Activated CD4-positive, CD25-positive, alpha-beta regulatory T cell (primary cell): ENCODE data around the gene CGNL1.

Experiments
- DNase-seq, 4 experiments: peaks; one replicate each; lab custom pipeline; 2025; lab: John Stamatoyannopoulos, UW

Gene CGNL1

GRCh38 chr15:57551715-57552677, 175.7 kb downstream of the CGNL1 start:
- no peak for DNase-seq

DNA sequence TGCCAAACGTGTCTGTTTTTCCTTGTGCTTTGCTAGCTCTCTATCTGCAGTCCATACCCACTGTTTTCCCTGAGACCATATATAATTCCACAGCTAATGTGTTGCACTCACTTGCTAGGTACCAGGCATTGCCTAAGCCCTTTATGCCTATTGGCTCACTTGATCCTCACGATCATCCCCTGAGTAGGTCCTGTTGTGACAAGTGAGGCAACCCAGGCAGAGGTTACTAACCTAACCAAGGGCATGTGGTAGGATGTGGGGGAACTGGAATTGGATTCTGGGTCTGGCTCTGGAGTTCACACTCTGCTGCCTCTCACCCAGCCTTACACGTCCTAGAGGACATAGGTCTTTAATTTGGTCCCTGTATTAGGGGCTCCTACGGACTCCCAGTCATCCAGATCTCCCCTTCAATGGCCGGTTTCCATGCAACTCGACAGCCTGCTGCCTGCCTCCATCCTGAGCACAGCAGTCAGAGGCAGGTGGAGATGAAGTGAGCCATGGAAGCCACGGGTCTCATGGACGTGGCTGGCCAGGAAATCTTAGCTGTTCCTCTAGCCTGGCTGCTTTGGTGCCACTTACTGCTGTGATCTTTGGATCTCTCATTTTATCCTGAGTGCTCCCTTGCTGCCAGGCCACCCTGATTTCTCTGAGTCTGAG, 176.5 kb downstream of the CGNL1 start:
- DNase-seq: no peak

DNA sequence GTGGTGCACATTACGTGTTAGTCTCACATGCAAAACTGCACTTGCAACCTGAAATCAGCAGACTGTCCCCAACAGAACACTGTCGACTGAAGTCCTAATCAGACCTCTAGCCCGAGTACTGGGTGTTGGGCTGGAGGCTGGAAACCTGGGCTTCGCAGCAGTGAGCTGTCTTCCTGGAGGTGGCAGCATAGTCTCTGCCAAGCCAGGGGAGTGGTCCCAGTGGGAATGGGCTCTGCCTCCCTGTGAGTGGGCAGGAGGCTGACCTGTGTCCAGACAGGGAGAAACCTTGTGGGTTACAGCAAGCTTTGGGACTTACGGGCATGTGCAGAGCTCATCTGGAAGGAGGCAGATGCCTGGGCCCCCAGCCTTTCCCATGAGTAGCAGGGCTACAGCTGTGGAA, 177.2 kb downstream of the CGNL1 start:
- DNase-seq: no peak

- no peak for DNase-seq
These were observed 177.9 kb downstream of the CGNL1 start for GRCh38 chr15:57554063-57554811.

- DNase-seq: no peak
These were observed 178.5 kb downstream of the CGNL1 start for GRCh38 chr15:57554812-57555179.

- no peak for DNase-seq
These were observed 179.0 kb downstream of the CGNL1 start for GRCh38 chr15:57555270-57555669.

GRCh38 chr15:57556040-57556439, 179.7 kb downstream of the CGNL1 start:
- no peak for DNase-seq

DNA sequence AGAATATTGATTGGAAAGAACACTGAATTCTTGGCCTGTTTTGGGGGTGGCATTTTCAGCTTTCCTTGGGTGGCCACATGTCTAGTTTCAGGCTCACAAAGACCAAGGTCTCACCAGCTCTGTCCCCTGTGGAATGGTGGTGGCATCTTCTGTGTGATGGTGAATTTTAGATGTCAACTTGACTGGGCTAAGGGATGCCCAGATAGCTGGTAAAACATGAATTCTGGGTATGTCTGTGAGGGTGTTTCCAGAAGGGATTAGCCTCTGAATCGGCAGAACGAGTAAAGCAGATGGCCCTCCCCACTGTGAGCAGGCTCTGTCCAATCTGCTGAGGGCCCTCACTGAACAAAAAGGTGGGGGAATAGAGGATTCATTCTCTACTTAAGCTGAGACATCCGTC, 181.0 kb downstream of the CGNL1 start:
- DNase-seq: no peak

DNA sequence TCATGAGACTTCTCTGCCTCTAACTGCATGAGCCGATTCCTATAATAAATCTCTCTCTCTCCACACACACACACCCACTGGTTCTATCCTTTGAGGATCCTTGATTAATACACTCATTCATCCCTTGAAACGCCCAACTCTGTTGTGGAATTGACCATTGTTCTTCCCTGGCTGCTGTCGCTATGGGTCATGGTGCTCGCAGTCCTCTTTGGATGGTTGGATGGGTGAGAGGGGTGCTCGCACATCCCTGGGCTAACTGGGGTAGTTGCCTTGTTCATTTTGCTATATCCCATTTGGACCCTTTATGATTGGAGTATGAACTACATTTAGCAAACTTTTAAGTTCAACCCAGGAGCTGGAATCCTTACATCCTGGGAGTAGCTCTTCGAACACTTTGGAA, 181.5 kb downstream of the CGNL1 start:
- no peak for DNase-seq

- DNase-seq: peak; percentile 17 to 73 (median 52)
These were observed 183.6 kb downstream of the CGNL1 start for GRCh38 chr15:57559875-57560274.

DNA sequence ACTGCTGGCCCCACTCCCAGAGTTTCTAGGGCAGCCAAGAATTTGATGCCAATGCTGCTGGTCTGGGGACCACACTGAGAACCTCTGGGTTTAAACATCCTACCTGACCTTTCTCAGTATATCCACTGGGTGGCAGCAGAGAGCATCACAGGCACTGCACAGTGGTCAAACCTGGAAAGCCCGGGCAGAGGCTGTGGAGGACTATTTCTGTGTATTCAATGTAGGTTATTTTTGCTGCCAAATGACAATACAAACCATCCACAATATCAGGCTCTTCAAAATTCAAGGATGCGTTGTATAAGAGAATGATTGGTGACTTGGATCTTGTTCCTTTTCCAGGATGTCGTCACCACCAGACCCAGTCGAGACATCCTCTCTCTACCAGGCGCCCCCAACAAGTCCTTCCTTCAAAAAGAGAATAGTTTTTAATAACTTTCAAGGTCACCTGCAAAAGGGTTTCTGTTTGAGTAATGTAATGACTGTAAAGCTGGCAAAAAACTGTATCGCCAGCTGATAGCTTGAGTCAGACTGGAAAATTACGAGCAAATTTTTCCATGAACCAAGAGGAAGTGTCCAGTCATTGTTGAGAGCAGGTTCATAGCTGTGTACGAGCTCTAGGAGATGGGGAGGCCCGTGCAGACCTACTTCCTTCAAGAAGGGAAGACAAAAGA, 184.9 kb downstream of the CGNL1 start:
- DNase-seq: peak; percentile 23 to 42 (median 30)

DNA sequence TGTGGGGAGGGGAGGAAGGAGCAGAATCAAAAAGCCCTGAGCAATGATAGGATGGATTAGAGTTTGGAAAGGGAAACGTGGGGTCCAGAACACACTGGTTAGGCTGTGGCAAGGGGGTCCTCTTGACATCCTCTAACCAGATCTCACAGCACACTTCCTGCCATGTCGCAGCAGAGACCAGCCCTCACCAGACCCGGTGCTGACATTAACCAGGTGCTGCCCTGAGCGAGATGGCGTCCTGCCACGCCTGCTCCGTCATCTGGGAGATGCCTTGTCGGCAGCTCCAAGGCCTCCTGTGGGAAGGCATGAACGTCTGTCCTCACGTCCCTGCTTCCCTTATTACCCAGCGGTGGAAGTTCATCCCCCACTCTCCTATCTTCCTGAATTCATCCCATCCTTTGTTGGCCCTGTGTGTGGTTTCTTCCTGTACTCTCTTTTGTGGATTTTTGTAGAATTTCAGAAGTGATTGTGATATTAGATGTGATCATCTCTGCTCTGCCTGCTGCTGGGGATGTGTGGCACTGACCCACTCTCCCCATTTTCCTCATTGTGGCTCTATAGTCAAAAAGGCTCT, 186.0 kb downstream of the CGNL1 start:
- DNase-seq: no peak

- no peak for DNase-seq
These were observed 187.1 kb downstream of the CGNL1 start for GRCh38 chr15:57563416-57563815.

DNA sequence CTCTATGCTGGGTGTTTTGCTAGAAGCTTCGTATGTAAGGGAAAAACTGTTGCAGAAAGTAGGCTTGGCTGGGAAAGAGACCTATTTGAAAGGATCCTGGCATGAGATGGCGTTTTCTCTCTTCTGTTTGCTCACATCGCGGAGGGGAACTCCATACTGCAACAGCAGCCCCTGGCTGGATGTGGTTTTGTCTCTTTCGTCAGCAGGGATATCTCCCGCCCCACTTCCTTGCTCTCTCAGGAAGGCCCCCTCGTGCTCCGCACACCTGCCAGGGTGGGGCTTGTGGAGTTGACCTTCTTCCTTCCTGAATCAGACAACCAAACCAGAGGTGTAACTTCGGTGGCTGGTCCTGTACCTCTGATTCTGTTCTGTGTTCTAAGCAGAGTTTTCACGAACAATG, 189.0 kb downstream of the CGNL1 start:
- no peak for DNase-seq

DNA sequence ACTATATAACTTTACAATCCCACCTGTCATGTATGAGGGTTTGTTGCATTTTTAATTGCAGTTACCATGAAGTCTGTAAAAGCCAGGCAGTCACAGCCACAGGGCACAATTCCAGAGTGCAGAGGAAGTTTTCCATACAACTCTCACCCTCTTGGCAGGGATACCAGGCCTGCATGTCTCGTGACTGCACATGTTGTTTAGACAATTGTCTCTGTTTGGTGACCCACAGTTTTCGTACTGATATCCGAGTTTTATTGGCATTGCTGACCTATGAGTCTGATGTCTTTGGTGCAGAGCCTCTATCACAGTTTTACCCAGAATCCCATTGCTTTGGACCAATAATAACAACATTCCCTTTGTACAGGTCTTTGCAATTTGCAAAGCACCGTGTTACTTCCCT, 190.5 kb downstream of the CGNL1 start:
- no peak for DNase-seq

GRCh38 chr15:57567891-57568290, 191.6 kb downstream of the CGNL1 start:
- DNase-seq: no peak

DNA sequence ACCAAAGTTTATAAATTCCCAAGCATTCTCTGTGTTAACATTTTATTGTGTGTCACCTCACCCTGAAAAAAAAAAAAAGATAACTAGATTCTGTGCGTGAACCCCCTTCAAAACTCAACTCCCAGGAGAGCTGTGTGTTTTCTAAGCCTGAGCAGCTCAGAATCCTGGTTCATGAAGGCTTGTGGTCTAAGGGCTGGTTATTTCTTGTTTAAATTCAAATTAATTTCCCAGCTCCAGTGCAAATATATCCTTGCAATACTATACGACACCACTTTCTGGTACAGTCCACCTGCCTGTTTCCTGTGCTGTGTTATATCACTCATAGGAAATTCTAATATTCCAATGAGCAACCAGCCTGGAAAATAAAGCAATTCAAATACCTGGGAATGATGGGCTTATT, 192.0 kb downstream of the CGNL1 start:
- DNase-seq: no peak

GRCh38 chr15:57570340-57570739, 194.0 kb downstream of the CGNL1 start:
- DNase-seq: no peak

GRCh38 chr15:57570994-57571393, 194.7 kb downstream of the CGNL1 start:
- DNase-seq: no peak

- no peak for DNase-seq
These were observed 195.4 kb downstream of the CGNL1 start for GRCh38 chr15:57571725-57572124.

DNA sequence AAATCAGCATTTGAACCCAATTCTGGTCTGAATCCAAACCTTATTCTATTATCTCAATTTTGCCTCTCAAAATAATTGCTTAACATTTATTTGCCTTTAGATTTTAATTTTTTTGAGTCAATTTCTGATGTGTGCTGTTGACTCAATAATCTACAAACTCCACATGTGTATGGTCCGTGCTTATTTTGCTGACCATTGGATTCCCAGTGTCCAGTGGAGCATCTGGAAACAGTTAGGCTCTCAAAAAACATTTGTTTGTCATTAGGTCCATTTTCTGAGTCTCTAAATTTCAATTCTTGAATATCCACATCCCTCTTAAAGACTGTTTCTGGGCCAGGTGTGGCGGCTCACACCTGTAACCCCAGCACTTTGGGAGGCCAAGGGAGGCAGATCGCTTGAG, 196.2 kb downstream of the CGNL1 start:
- no peak for DNase-seq

DNA sequence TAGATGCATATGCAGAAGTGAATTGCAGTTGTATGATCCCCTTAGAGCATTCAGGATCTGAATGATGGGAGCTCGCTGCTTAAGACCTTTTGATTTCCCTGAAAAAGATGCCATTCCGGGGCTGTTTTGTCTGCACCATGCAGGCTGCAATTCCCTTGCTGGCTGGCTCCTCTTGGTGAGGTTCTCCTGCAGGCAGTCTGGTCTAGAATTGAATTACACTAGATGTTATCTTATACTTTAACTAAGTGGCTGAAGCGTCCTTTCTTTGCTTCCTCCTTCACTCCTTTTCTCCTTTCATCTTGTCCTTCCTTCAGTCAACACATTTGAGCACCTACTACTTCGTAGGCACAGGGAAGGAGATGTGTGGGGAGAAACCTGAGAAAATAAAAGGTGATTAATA, 196.8 kb downstream of the CGNL1 start:
- no peak for DNase-seq
